Measurements from ENCODE around the gene VTA1.

GRCh38 chr6:142195862-142196541 is 48.9 kb downstream of the VTA1 start:
- TF ChIP-seq, protein P1, sequence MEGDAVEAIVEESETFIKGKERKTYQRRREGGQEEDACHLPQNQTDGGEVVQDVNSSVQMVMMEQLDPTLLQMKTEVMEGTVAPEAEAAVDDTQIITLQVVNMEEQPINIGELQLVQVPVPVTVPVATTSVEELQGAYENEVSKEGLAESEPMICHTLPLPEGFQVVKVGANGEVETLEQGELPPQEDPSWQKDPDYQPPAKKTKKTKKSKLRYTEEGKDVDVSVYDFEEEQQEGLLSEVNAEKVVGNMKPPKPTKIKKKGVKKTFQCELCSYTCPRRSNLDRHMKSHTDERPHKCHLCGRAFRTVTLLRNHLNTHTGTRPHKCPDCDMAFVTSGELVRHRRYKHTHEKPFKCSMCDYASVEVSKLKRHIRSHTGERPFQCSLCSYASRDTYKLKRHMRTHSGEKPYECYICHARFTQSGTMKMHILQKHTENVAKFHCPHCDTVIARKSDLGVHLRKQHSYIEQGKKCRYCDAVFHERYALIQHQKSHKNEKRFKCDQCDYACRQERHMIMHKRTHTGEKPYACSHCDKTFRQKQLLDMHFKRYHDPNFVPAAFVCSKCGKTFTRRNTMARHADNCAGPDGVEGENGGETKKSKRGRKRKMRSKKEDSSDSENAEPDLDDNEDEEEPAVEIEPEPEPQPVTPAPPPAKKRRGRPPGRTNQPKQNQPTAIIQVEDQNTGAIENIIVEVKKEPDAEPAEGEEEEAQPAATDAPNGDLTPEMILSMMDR (IDR thresholded peaks at IDR 0.05) = no peak
- TF ChIP-seq POLR2A (IDR thresholded peaks at IDR 0.05) = no peak
